HTERT RPE-1 (cell line): ENCODE measurements around the gene DDX31.

ENCODE experiments used
- in situ Hi-C: fragments of 300-500 bp; cut with MboI; formaldehyde crosslinking; loops from 4 replicates; pipeline ENCODE4 v1.14.3; 2020; ENCODE audit warnings: low sequenced_read_pairs

The DDX31 gene

GRCh38 chr9:132637801-132638200, 32.0 kb downstream of the DDX31 start:
- in situ Hi-C loops, result no loop called here

- in situ Hi-C loops, result no loop called here
These were observed 32.4 kb downstream of the DDX31 start for GRCh38 chr9:132637351-132637750.

- in situ Hi-C loops, result no loop called here
These were observed 35.5 kb downstream of the DDX31 start for GRCh38 chr9:132634327-132634726.

GRCh38 chr9:132632413-132633129, 37.2 kb downstream of the DDX31 start:
- in situ Hi-C loops, result no loop called here

- in situ Hi-C loops, result no loop called here
These were observed 38.1 kb downstream of the DDX31 start for GRCh38 chr9:132631685-132632084.

GRCh38 chr9:132631280-132631679, 38.5 kb downstream of the DDX31 start:
- in situ Hi-C loops, result no loop called here

GRCh38 chr9:132630811-132631210, 39.0 kb downstream of the DDX31 start:
- in situ Hi-C loops, result no loop called here

GRCh38 chr9:132630116-132630515, 39.7 kb downstream of the DDX31 start:
- in situ Hi-C loops, result no loop called here

- in situ Hi-C loops, result no loop called here
These were observed 41.0 kb downstream of the DDX31 start for GRCh38 chr9:132628746-132629145.

GRCh38 chr9:132627594-132627993, 42.2 kb downstream of the DDX31 start:
- in situ Hi-C loops, result no loop called here

- in situ Hi-C loops, result no loop called here
These were observed 42.7 kb downstream of the DDX31 start for GRCh38 chr9:132627106-132627505.

GRCh38 chr9:132626285-132626684, 43.5 kb downstream of the DDX31 start:
- in situ Hi-C loops, result no loop called here

- in situ Hi-C loops, result no loop called here
These were observed 47.6 kb downstream of the DDX31 start for GRCh38 chr9:132622159-132622558.

- in situ Hi-C loops, result no loop called here
These were observed 53.1 kb downstream of the DDX31 start for GRCh38 chr9:132616725-132617124.

GRCh38 chr9:132615774-132616173, 54.0 kb downstream of the DDX31 start:
- in situ Hi-C loops, result no loop called here

GRCh38 chr9:132614324-132614723, 55.5 kb downstream of the DDX31 start:
- in situ Hi-C loops, result no loop called here

GRCh38 chr9:132610661-132611060, 59.1 kb downstream of the DDX31 start:
- in situ Hi-C loops, result no loop called here

- in situ Hi-C loops, result no loop called here
These were observed 60.0 kb downstream of the DDX31 start for GRCh38 chr9:132609829-132610228.

- in situ Hi-C loops, result no loop called here
These were observed 60.6 kb downstream of the DDX31 start for GRCh38 chr9:132609184-132609583.

GRCh38 chr9:132606066-132606465, 63.7 kb downstream of the DDX31 start:
- in situ Hi-C loops, result no loop called here

- in situ Hi-C loops, result no loop called here
These were observed 64.4 kb downstream of the DDX31 start for GRCh38 chr9:132605387-132605786.

- in situ Hi-C loops, result no loop called here
These were observed 67.6 kb downstream of the DDX31 start for GRCh38 chr9:132602207-132602606.

GRCh38 chr9:132600326-132600984, 69.3 kb downstream of the DDX31 start:
- in situ Hi-C loops, result no loop called here
